ACC112 (cell line): ENCODE measurements around the gene PEX3.
"Not testable (repeated sequence)": the region's sequence is repeated elsewhere in the genome, so short reads cannot be mapped to it uniquely, and the experiment has no call there.

Experiments used
- H2AFZ ChIP-seq: fragments of 200-600 bp; sonication (generic); one replicate; pipeline ENCODE4 v1.6.0; 2017; ENCODE audit warnings: antibody characterized with exemption, low read length; ENCODE audit not compliant: unreplicated experiment
- H3K27ac ChIP-seq: fragments of 200-600 bp; sonication (generic); 2 replicates; pipeline ENCODE4 v1.5.1; 2014; ENCODE audit warnings: low read depth, mild to moderate bottlenecking, antibody characterized with exemption, low read length, moderate library complexity
- H3K27me3 ChIP-seq: fragments of 200-600 bp; sonication (generic); 2 replicates; pipeline ENCODE4 v1.6.1; 2014; ENCODE audit warnings: mild to moderate bottlenecking, antibody characterized with exemption, low read length, moderate library complexity, mixed read lengths; ENCODE audit not compliant: insufficient read depth
- H3K36me3 ChIP-seq: fragments of 200-600 bp; sonication (generic); 2 replicates; pipeline ENCODE4 v1.6.1; 2016; ENCODE audit warnings: mild to moderate bottlenecking, antibody characterized with exemption, low read length, moderate library complexity, mixed read lengths; ENCODE audit not compliant: insufficient read depth
- H3K4me1 ChIP-seq: fragments of 200-600 bp; sonication (generic); one replicate; pipeline ENCODE4 v1.6.1; 2016; ENCODE audit warnings: low read length, mixed read lengths; ENCODE audit not compliant: insufficient read depth, unreplicated experiment, control insufficient read depth
- H3K4me3 ChIP-seq: fragments of 200-600 bp; sonication (generic); 2 replicates; pipeline ENCODE4 v1.5.1; 2014; ENCODE audit warnings: mild to moderate bottlenecking, low read depth, low read length
- H3K79me2 ChIP-seq: fragments of 200-600 bp; sonication (generic); one replicate; pipeline ENCODE4 v1.6.0; 2016; ENCODE audit warnings: low read length; ENCODE audit not compliant: control insufficient read depth, unreplicated experiment, insufficient read depth

Gene PEX3

DNA sequence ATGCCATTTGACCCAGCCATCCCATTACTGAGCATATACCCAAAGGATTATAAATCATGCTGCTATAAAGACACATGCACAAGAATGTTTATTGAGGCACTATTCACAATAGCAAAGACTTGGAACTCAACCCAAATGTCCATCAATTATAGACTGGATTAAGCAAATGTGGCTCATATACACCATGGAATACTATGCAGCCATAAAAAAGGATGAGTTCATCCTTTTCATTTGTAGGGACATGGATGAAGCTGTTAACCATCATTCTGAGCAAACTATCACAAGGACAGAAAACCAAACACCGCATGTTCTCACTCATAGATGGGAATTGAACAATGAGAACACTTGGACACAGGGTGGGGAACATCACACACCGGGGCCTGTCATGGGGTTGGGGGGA, 2.7 kb upstream of the PEX3 start:
- H3K27ac ChIP-seq, H3K4me3 ChIP-seq, H3K36me3 ChIP-seq, H3K27me3 ChIP-seq, H2AFZ ChIP-seq: not testable (repeated sequence)
- Histone ChIP-seq H3K79me2 (peaks cover 37% of the 10 kb centered on the region), H3K4me1 (peaks cover 10% of the 10 kb centered on the region)

- H2AFZ ChIP-seq: peak overlapping the region; percentile 98
- no peaks in the 10 kb centered on the region for H3K36me3 ChIP-seq
- H3K79me2 ChIP-seq: peaks cover 41% of the 10 kb centered on the region
- H3K4me1 ChIP-seq: peaks cover 14% of the 10 kb centered on the region
- H3K4me3 ChIP-seq: peak overlapping the region; percentile 91
- peak overlapping the region; percentile 44; the same call in 1 of the 2 replicates for H3K27ac ChIP-seq
- H3K27me3 ChIP-seq: no peaks in the 10 kb centered on the region
Measured at GRCh38 chr6:143449082-143449713, 1.4 kb upstream of the PEX3 start.

GRCh38 chr6:143449714-143450452, 722 bp upstream of the PEX3 start:
- Histone ChIP-seq H3K4me1 (peaks cover 14% of the 10 kb centered on the region), H3K4me3 (peak overlapping the region; percentile 91), H3K27me3 (no peaks in the 10 kb centered on the region), H2AFZ (peak overlapping the region; percentile 98), H3K27ac (peak overlapping the region; percentile 44), H3K79me2 (peaks cover 41% of the 10 kb centered on the region), H3K36me3 (no peaks in the 10 kb centered on the region)

DNA sequence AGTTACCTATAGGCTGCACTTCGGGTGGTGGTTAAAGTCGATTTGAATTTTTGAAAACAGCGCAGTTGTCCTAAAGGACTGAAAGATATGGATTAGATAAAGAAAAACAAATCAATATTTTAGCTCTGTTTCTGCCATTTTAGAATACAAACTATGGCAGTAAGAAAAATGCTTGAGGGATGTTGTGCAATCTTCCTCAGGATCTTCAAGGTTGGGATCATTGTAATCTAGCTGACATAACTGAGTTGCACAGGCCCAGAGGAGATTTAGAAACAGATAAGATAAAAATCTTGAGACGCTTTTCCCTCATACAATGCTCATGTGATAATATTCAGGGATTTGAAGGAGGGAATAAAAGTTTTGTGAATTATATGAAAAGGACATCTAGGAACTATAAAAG, 926 bp downstream of the PEX3 start:
- Histone ChIP-seq H3K4me1 (peaks cover 14% of the 10 kb centered on the region), H3K27me3 (no peaks in the 10 kb centered on the region), H3K79me2 (peaks cover 35% of the 10 kb centered on the region), H3K4me3 (peak overlapping the region; percentile 91), H3K27ac (no peak overlapping the region), H3K36me3 (no peaks in the 10 kb centered on the region), H2AFZ (peak overlapping the region; percentile 87)

DNA sequence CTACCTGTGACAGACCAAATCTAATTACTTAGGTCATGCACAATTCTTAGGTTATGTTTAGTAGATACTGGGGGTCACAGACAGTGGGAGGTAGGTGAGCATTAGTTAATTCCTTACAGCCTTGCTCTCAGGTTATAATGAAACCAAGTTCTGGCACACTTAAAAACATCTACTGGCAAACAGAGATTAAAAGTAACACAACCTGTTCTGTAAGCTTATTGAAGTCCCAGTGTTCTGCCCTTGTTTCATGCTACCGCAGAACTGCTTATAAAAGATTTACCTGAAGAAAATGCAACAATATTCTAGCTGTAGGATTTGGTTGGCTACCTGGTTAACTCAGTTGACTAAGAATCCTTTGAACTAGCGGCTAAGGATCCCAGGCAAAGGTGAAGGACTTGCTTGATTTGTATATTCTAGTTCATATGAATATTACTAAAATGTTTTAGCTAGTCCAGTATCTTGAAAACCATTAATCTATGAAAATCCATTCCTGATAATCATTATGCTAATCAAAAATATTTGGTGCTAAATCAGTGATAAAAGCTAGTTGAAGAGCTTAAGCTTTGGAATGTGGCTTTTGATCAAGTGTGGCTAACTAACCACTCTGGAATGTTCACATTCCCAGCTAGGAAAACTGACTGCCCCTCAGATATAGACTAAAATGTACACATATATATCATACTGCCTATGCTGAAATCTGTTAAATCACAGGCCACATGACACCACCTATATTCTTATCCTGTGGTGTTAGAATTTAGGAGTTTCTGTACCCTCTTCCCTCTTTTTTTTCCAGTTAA, 7.2 kb downstream of the PEX3 start:
- Histone ChIP-seq H3K79me2 (peaks cover 11% of the 10 kb centered on the region), H3K4me1 (peaks cover 18% of the 10 kb centered on the region), H3K27ac (no peak overlapping the region), H3K4me3 (no peak overlapping the region), H3K27me3 (no peaks in the 10 kb centered on the region), H2AFZ (no peak overlapping the region), H3K36me3 (no peaks in the 10 kb centered on the region)

DNA sequence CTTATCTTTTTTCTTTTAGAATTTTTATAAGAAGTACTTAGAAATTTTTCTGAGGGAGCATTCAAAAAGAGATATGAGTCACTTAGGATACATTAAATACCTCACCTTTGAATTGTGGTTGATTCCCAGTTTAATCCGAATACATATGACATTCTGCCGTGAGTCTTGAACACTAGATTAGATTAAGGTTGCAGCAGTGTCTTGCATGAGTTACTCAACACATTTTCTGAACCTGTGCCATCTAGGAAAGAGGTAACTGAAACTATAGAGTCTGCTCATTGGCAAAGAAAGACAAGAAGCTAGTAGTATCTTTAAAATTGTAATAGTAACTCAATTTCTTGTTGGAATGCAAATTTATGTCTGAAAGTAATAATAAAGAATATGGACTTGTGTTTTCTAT, 14.9 kb downstream of the PEX3 start:
- H3K4me1 ChIP-seq: no peaks in the 10 kb centered on the region
- no peaks in the 10 kb centered on the region for H3K79me2 ChIP-seq
- H3K27me3 ChIP-seq: no peaks in the 10 kb centered on the region
- H3K4me3 ChIP-seq: no peak overlapping the region
- H3K27ac ChIP-seq: no peak overlapping the region
- peaks cover 3% of the 10 kb centered on the region; the same call in 1 of the 2 replicates for H3K36me3 ChIP-seq
- no peak overlapping the region for H2AFZ ChIP-seq

DNA sequence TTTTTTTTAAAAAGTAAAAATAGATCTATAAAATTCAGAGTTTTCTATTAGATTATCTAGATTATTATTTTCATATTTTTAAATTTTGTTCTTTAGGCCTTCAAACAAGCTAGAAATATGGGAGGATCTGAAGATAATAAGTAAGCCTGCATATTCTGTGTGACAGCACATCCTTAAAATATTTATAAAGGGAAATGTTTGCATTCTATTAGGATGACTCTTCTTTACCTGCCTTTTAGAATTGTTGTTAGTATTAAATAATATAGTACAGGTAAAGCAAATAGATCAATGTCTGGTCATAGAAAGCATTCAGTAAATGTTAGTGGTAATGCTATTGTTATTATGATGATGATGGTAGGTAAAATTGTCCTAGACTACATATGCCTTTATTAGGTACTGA, 17.4 kb downstream of the PEX3 start:
- H2AFZ ChIP-seq: no peak overlapping the region
- H3K27ac ChIP-seq: no peak overlapping the region
- H3K27me3 ChIP-seq: no peaks in the 10 kb centered on the region
- H3K36me3 ChIP-seq: peaks cover 11% of the 10 kb centered on the region
- H3K79me2 ChIP-seq: no peaks in the 10 kb centered on the region
- no peaks in the 10 kb centered on the region for H3K4me1 ChIP-seq
- H3K4me3 ChIP-seq: no peak overlapping the region

- not testable (repeated sequence) for H3K79me2 ChIP-seq, H3K36me3 ChIP-seq, H2AFZ ChIP-seq, H3K27ac ChIP-seq, H3K27me3 ChIP-seq, H3K4me1 ChIP-seq, H3K4me3 ChIP-seq
Measured at GRCh38 chr6:143468823-143469222, 18.2 kb downstream of the PEX3 start.

DNA sequence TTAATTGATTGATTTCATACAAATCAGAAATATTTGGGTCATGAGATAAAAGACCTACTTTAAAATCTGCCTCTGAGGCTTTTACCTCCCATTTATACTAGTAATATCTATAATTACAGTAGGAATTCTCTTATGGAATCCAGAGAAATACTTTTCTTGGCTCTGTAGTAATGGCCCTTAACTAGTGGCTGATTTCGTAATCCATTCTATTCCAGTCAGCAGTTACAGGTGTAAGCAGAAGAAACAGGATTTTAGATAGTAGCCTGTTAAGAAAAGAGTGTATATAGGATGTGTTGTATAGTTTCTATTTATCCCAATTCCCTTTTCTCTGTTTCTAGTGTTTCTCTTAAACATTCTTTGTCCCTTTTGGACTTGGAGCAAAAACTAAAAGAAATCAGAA, 21.2 kb downstream of the PEX3 start:
- peaks cover 20% of the 10 kb centered on the region for H3K36me3 ChIP-seq
- H3K4me1 ChIP-seq: no peaks in the 10 kb centered on the region
- no peak overlapping the region for H3K4me3 ChIP-seq
- no peak overlapping the region for H2AFZ ChIP-seq
- H3K79me2 ChIP-seq: no peaks in the 10 kb centered on the region
- H3K27me3 ChIP-seq: no peaks in the 10 kb centered on the region
- no peak overlapping the region for H3K27ac ChIP-seq

GRCh38 chr6:143476545-143476944, 25.9 kb downstream of the PEX3 start:
- Histone ChIP-seq H3K79me2 (no peaks in the 10 kb centered on the region), H3K4me1 (no peaks in the 10 kb centered on the region), H2AFZ (no peak overlapping the region), H3K27me3 (no peaks in the 10 kb centered on the region), H3K36me3 (peaks cover 29% of the 10 kb centered on the region), H3K4me3 (no peak overlapping the region), H3K27ac (no peak overlapping the region)
